Upper lobe of right lung (tissue), 1 donor: ENCODE measurements around the gene MIA2. TPM values are rescaled to one million over a fixed set of nuclear protein-coding genes. Genes with fewer than 3 reads are reported as not detected.

ENCODE experiments used
- ATAC-seq: fragments of 200-7000 bp; cut with Tn5 transposase; one replicate; pipeline ENCODE4 v1.9.1; 2020; ENCODE audit warnings: mild to moderate bottlenecking, moderate library complexity
- DNase-seq: peaks from one replicate; pipeline ENCODE4 v3.0.0-alpha.2; 2020
- H3K27ac ChIP-seq: fragments of 200-600 bp; one replicate; pipeline ENCODE4 v1.8.0; 2022
- H3K27me3 ChIP-seq: fragments of 200-600 bp; one replicate; pipeline ENCODE4 v1.8.0; 2022; ENCODE audit warnings: mild to moderate bottlenecking
- H3K36me3 ChIP-seq: fragments of 200-600 bp; one replicate; pipeline ENCODE4 v1.8.0; 2022
- H3K4me1 ChIP-seq: fragments of 200-600 bp; one replicate; pipeline ENCODE4 v1.8.0; 2022
- H3K4me3 ChIP-seq: fragments of 200-600 bp; one replicate; pipeline ENCODE4 v1.8.0; 2022; ENCODE audit warnings: mild to moderate bottlenecking
- H3K9me3 ChIP-seq: fragments of 200-600 bp; one replicate; pipeline ENCODE4 v1.8.0; 2022
- intact Hi-C: fragments of 100-400 bp; cut with DNase I; formaldehyde crosslinking; loops from one replicate; pipeline ENCODE4 v1.11.0; 2022
- total RNA-seq: library from RNA; stranded (reverse); fragmentation: NEBNext Ultra II Directional; extraction: Animal tissue kit (Norgen Biotek cat#: 25700); gene quantifications from one replicate; pipeline ENCODE4 v1.2.1, GENCODE V29; 2021
- TF ChIP-seq, protein P1 (sequence below): fragments of 200-600 bp; IDR thresholded peaks from one replicate; pipeline ENCODE4 v1.8.0; 2022; ENCODE audit warnings: antibody characterized with exemption
- donor health status: DM: no; HTN: yes; CAD: no; lungs with severe emphysema.

MIA2 gene
- total RNA-seq, 1 donor from 2014 or later, result 33.8 TPM

DNA sequence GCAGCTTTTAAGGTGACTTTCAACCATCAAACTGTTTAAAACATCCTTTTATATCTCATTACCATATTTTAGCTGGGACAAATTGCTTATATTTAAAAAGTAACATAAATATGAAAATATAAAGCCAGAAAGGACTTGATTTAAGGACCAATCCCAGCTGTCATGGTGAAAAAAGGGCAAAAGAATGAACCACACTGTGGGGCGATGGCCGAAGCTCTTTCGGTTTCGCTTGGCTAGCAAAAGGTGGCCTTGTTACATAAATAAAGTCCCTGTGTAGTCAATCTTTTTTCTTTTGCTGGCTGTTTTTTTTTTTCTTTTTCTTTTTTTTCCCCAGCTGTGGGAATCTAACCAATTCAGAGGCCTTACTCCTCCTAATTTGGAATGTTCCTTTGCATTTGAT, 147.7 kb downstream of the MIA2 start:
- intact Hi-C loops, result no loop called here

DNA sequence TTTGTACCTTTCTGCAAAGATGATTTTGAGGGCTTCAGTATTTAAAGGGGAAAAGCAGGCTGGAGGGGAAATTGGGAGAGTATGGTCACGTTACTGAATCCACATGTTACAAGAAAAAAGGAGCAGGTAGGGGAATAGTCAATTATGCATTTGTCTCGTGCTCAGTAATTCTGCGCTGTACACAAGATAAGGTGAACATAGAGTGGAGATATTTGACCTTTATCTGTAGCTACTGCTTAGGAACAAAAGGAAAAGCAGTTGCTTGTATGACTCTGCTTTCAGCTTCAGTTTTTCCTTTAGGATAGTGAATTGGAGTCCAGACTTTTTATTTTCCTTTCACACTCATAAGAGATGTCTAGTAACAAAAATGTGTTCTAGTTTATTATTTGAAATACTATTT, 148.7 kb downstream of the MIA2 start:
- TF ChIP-seq, protein P1, sequence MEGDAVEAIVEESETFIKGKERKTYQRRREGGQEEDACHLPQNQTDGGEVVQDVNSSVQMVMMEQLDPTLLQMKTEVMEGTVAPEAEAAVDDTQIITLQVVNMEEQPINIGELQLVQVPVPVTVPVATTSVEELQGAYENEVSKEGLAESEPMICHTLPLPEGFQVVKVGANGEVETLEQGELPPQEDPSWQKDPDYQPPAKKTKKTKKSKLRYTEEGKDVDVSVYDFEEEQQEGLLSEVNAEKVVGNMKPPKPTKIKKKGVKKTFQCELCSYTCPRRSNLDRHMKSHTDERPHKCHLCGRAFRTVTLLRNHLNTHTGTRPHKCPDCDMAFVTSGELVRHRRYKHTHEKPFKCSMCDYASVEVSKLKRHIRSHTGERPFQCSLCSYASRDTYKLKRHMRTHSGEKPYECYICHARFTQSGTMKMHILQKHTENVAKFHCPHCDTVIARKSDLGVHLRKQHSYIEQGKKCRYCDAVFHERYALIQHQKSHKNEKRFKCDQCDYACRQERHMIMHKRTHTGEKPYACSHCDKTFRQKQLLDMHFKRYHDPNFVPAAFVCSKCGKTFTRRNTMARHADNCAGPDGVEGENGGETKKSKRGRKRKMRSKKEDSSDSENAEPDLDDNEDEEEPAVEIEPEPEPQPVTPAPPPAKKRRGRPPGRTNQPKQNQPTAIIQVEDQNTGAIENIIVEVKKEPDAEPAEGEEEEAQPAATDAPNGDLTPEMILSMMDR, result no peak
- no peaks in the 10 kb centered on the region for H3K4me1 ChIP-seq
- DNase-seq (no peak), ATAC-seq (no peak)
- no peak overlapping the region for H3K27ac ChIP-seq
- H3K4me3 ChIP-seq, result no peak overlapping the region
- no peaks in the 10 kb centered on the region for H3K36me3 ChIP-seq
- H3K27me3 ChIP-seq, result no peaks in the 10 kb centered on the region
- intact Hi-C loops, result no loop called here
- no peaks in the 10 kb centered on the region for H3K9me3 ChIP-seq

More for the DNA sequence above, 147.7 kb downstream of the MIA2 start:
- TF ChIP-seq, protein P1, result no peak
- no peak overlapping the region for H3K4me3 ChIP-seq
- H3K27me3 ChIP-seq, result no peaks in the 10 kb centered on the region
- ATAC-seq (no peak), DNase-seq (no peak)
- no peak overlapping the region for H3K27ac ChIP-seq
- H3K9me3 ChIP-seq, result no peaks in the 10 kb centered on the region
- H3K36me3 ChIP-seq, result no peaks in the 10 kb centered on the region
- H3K4me1 ChIP-seq, result peaks cover 4% of the 10 kb centered on the region

DNA sequence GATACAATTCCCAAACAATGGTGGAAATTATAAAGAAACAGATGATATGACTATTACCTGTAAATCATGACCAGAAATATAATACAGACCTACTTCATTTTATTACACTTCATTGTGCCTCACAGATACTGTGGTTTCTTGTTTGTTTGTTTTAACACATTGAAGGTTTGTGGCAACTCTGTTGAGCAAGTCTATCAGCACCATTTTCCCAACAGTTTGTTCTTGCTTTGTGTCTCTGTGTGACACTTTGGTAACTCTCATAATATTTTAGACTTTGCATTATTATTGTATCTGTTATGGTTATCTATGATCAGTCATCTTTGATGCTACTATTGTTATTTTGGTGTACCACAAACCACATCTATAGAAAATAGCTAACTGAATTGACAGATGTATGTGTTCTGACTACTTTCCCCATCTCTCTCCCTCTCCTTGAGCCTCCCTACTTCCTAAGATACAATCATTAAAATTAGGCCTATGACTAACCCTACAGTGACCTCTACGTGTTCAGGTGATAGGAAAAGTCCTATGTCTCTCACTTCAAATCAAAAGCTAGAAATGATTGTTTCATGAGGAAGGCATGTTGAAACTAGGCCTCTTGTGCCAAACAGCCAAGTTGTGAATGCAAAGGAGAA, 149.4 kb downstream of the MIA2 start:
- H3K27me3 ChIP-seq, result no peaks in the 10 kb centered on the region
- DNase-seq (no peak), ATAC-seq (no peak)
- no peaks in the 10 kb centered on the region for H3K36me3 ChIP-seq
- no peak overlapping the region for H3K27ac ChIP-seq
- TF ChIP-seq, protein P1, result no peak
- H3K9me3 ChIP-seq, result no peaks in the 10 kb centered on the region
- intact Hi-C loops, result no loop called here
- H3K4me3 ChIP-seq, result no peak overlapping the region
- no peaks in the 10 kb centered on the region for H3K4me1 ChIP-seq

DNA sequence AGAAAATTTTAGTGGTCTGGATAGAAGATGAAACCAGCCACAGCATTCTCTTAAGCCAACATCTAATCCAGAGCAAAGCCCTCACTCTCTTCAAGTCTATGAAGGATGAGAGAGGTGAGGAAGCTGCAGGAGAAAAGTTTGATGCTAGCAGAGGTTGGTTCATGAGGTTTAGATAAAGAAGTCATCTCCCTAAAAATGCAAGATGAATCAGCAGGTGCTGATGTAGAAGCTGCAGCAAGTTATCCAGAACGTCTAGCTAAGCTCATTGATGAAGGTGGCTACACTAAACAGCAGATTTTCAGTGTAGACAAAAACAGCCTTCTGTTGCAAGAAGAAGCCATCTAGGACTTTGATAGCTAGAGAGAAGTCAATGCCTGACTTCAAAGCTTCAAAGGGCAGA, 150.0 kb downstream of the MIA2 start:
- intact Hi-C loops, result no loop called here
- no peak for ATAC-seq

DNA sequence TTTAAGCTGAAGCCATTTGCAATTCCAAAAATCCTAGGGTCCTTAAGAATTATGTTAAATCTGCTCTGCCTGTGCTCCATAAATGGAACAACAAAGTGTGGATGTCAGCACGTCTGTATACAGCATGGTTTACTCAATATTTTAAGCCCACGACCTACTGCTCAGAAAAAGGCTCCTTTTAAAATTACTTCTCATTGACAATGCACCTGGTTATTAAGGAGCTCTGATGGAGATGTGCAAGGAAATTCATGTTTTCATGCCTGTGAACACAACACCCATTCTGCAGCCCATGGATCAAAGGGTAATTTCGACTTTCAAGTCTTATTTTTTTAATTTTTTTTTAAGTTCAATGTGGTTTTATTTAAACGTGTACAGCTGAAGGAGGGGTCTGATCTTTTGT, 150.5 kb downstream of the MIA2 start:
- H3K4me1 ChIP-seq, result no peaks in the 10 kb centered on the region
- no peak overlapping the region for H3K4me3 ChIP-seq
- H3K27ac ChIP-seq, result no peak overlapping the region
- no peaks in the 10 kb centered on the region for H3K9me3 ChIP-seq
- no peaks in the 10 kb centered on the region for H3K27me3 ChIP-seq
- intact Hi-C loops, result no loop called here
- no peaks in the 10 kb centered on the region for H3K36me3 ChIP-seq
- TF ChIP-seq, protein P1, result no peak
- ATAC-seq (no peak), DNase-seq (no peak)

More for the DNA sequence above, 150.0 kb downstream of the MIA2 start:
- no peaks in the 10 kb centered on the region for H3K4me1 ChIP-seq
- no peak overlapping the region for H3K27ac ChIP-seq
- no peak for DNase-seq
- H3K4me3 ChIP-seq, result no peak overlapping the region
- H3K27me3 ChIP-seq, result no peaks in the 10 kb centered on the region
- TF ChIP-seq, protein P1, result no peak
- H3K36me3 ChIP-seq, result no peaks in the 10 kb centered on the region
- H3K9me3 ChIP-seq, result no peaks in the 10 kb centered on the region

DNA sequence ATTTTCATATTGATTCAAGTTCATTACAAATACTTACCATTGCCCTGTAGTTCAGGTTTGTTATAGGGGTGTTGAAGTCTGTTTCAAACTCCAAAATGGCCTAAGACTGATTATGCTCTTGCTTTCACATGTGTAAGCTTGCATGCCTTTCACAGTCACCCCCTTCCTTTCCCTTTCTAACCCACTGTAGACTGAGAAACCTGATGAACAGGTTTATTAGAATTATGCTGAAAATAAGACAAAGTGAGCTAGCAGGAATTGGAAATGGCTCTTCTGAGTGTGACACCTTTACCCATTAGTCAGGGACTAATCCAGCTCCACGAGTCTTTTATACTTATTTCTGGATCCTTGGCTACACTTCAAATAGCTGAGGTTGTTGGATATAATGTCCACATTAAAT, 159.6 kb downstream of the MIA2 start:
- TF ChIP-seq, protein P1, result no peak
- intact Hi-C loops, result no loop called here
- Histone ChIP-seq H3K36me3 (peaks cover 24% of the 10 kb centered on the region), H3K4me3 (no peak overlapping the region), H3K27me3 (no peaks in the 10 kb centered on the region), H3K27ac (no peak overlapping the region), H3K4me1 (no peaks in the 10 kb centered on the region), H3K9me3 (no peaks in the 10 kb centered on the region)
- DNase-seq (no peak), ATAC-seq (no peak)
